Left lobe of liver (tissue), 2 donors: ENCODE results near the gene IQCK. TPM values are rescaled to one million over a fixed set of nuclear protein-coding genes. Genes with fewer than 3 reads are reported as not detected.
"Not testable (repeated sequence)": the region's sequence is repeated elsewhere in the genome, so short reads cannot be mapped to it uniquely, and the experiment has no call there.

Experiments used
- ATAC-seq: fragments of 200-7000 bp; cut with Tn5 transposase; one replicate; pipeline ENCODE4 v1.9.1; 2020; ENCODE audit warnings: mild to moderate bottlenecking, moderate library complexity
- DNase-seq: peaks from one replicate; pipeline ENCODE4 v3.0.0-alpha.2; 2020; ENCODE audit warnings: low spot score
- total RNA-seq: library from RNA; stranded (reverse); gene quantifications from one replicate; pipeline ENCODE4 v1.2.1, GENCODE V29; 2021
- donor health status: DM: no; HTN: no; CAD: no; lungs with moderate emphysema.
- donor health status: DM: no; HTN: yes; CAD: no.

Gene IQCK, protein sequence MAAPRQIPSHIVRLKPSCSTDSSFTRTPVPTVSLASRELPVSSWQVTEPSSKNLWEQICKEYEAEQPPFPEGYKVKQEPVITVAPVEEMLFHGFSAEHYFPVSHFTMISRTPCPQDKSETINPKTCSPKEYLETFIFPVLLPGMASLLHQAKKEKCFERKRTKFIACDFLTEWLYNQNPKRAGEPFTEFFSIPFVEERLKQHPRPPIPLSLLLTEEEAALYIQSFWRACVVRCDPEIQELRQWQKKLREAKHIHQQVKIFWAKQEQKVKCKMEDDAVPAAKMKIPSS
- total RNA-seq = 2.5 TPM

DNA sequence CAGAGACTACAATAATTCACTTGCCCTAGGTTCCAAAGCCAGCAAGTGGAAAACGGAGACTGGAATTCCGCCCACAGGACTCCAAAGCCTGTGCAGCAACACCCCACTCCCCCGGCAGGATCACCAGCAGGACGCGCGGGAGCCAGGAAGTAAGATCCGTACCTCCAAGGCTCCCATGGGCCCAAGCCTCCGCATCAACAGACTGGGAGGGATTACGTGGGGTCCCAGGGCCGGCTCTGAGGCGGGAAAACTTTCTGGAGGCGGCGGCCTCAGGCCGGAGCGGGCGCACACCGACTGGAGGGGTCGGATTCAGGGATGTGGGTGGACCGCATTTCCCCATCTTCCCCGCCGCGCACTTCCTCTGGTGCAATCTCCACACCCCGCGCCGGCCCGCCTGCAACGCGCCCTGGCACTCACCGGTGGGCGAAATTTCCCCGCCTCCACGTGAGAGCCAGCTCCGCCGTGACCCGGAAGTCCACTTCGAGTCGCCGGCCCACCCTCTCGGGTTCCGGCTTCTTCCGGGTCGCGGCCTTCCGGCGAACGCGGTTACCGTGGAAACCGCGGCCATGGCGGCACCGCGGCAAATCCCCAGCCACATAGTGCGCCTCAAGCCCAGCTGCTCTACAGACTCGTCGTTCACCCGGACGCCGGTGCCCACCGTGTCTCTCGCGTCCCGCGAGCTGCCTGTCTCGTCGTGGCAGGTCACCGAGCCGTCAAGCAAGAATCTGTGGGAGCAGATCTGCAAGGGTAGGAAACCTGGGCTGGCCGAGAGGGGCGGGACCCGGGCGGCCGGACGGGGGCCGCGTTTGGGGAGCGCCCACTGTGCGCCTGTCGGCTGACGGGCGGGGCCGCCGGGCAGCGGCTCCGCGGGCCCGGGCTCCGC, at the start of gene IQCK, which contains the start of gene KNOP1:
IQCK (plus strand) TSS at position 531 of the 883 bp plus-strand sequence; CDS start at position 567, 36 bp downstream.
KNOP1 (minus strand) TSS at position 487 of the 883 bp plus-strand sequence. CDS start 3,192 bp downstream, outside the sequence.
- ATAC-seq (peak; percentile 98), DNase-seq (peak; percentile 92)

DNA sequence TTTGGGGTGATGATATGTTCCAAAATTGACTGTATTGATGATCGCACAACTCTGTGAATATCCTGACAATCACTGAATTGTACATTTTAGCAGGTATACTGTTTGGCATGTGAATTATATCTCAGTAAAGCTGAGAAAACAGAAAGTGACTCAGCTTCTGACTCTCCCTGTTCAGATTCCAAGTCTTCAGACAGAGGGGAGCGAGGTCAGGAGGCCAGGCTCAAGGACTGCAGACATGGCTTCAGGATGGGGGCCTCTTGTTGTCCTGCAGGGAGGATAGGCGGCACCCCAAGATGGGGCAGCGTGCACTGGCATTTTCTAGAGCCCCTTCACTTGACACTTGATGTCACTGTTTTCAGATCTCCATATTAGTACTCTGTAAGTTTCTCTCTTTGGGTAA, 45.7 kb upstream of the IQCK start:
- ATAC-seq = no peak

GRCh38 chr16:19674485-19674884, 43.6 kb upstream of the IQCK start:
- DNase-seq (no peak), ATAC-seq (no peak)

More for the DNA sequence above, 45.7 kb upstream of the IQCK start:
- DNase-seq = no peak

DNA sequence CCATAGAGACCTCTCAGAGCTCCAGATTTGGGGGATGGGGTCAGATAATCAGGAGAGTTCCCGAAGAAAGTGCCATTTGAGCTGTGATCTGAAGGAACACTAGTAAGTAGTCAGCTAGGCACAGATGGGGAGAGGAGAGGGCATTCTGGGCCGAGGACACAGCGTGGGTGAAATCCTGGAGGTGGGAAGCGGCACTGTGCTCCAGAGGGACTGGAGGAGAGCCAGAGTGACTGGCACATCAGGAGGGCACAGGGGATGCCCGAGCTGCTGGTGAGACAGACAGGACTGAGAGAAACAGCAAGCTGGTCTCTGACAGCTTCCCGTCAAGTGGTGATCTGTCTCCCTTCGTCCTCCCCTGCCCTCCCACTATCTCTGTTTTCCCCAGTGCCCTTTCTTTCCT, 40.7 kb upstream of the IQCK start:
- DNase-seq (no peak), ATAC-seq (no peak)

GRCh38 chr16:19678804-19679203, 39.3 kb upstream of the IQCK start:
- no peak for ATAC-seq
- DNase-seq = no peak

DNA sequence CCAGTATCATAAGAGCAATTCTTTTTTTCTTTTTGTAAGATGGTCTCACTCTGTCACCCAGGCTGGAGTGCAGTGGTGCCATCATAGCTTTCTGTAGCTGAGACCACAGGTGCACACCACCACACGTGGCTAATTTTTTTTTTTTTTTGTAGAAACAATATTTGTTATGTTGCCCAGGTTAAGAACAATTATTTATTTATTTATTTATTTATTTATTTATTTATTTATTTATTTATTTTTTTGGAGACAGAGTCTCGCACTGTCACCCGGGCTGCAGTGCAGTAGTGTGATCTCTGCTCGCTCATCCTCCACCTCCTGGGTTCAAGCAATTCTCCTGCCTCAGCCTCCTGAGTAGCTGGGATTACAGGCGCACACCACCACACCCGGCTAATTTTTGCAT, 38.8 kb upstream of the IQCK start:
- not testable (repeated sequence) for DNase-seq, ATAC-seq

- DNase-seq (no peak), ATAC-seq (peak; percentile 28)
Measured at GRCh38 chr16:19680881-19681340, 37.2 kb upstream of the IQCK start.

GRCh38 chr16:19681637-19682036, 36.4 kb upstream of the IQCK start:
- no peak for ATAC-seq
- no peak for DNase-seq

DNA sequence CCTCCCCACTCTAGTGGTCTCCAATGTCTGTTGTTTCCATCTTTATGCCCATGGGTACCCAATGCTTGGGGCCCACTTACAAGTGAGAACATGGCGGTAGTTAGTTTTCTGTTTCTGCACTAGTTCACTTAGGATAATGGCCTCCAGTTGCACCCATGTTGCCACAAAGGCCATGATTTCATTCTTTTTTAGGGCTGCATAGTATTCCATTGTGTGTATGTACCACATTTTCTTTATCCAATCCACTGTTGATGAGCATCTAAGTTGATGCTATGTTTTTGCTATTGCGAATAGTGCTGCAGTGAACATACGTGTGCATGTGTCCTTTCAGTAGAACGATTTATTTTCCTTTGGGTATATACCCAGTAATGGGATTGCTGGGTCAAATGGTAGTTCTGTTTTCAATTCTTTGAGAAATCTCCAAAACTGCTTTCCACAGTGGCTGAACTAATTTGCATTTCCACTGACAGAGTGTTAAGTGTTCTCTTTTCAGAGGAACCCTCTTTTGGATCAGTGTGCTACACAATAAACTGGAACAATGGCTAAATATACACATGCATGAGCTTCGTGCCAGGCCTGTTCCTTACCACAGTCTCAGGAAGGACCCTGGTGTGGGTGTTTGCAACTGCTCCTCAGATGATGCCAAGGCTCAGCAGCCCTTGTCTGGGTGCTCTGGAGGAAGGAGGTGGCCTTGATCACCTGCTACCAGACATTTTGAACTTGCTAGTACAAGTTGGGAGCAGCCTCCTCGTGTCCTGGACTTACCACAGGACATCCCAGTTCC, 34.4 kb upstream of the IQCK start:
- no peak for DNase-seq

GRCh38 chr16:19685176-19685575, 32.9 kb upstream of the IQCK start:
- no peak for ATAC-seq
- DNase-seq = no peak

More for the DNA sequence above, 34.4 kb upstream of the IQCK start:
- ATAC-seq = no peak

- no peak for DNase-seq
- ATAC-seq = no peak
Measured at GRCh38 chr16:19687279-19687678, 30.8 kb upstream of the IQCK start.

DNA sequence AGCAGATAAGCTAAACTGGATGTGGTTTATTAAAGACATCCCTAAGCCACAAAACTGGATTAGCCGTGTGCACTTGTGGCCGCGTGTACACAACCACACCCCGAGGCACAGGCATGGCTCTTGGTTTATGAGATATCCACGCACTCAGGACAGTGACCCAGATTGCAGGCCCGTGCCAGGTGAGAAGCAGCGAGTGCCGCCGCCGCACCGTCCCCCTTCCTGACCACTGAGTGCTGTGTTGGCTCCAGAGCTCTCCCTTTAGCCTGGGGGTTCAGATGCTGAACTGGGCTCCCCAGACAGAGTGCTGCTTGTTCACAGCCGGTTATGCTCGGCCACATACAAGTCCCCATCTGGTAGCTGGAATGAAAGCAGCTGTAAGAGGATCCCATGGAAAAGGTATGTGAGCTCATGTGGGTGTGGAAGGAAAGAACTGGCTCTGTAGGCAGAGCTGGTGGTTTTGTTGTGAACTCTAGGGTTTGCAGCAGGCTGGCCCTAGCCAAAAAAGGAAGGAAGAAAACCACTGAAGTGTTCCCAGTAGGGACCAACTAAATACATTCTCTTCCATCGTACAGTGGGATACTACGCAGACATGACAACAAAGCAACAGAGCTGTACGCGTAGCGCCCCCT, 29.6 kb upstream of the IQCK start:
- ATAC-seq (no peak), DNase-seq (no peak)

DNA sequence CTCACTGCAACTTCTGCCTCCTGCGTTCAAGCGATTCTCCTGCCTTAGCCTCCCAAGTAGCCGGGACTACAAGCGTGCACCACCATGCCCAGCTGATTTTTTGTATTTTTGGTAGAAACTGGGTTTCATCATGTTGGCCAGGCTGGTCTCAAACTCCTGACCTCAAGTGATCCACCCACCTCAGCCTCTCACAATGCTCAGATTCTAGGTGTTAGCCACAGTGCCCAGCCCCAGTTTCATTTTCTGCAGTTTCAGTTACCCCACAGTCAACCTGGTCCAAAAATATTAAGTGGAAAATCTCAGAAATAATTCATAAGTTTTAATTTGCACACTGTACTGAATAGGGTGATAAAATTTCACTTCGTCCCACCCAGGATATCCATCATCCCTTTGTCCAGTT, 28.7 kb upstream of the IQCK start:
- no peak for ATAC-seq
- no peak for DNase-seq

GRCh38 chr16:19690196-19690595, 27.9 kb upstream of the IQCK start:
- DNase-seq = no peak
- ATAC-seq = peak; percentile 41

DNA sequence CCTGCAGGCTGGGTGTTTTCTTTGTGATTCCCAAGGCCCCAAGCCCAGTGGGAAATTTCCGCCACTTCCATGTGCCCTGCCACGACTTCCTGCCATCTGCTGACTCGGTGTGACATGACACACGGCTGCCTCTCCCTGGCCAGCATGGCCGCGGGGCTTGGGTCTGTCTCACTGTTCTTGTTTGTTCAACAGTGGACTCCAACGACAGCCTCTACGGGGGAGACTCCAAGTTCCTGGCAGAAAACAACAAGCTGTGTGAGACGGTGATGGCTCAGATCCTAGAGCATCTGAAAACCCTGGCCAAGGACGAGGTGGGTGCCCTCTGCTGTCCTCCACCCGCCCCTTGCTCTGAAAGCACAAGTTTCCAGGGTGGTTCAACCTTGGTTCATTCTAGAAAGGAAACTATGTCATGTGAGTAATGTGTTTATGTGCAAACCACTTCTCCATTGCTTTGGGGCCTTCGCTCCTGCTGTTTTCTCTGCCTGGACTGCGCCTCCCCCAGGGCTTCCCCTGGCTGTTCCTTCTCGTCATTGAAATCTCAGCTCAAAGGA, 26.8 kb upstream of the IQCK start:
- ATAC-seq (peak; percentile 43), DNase-seq (no peak)

GRCh38 chr16:19694989-19695388, 23.1 kb upstream of the IQCK start:
- ATAC-seq (no peak), DNase-seq (no peak)

GRCh38 chr16:19696328-19696727, 21.7 kb upstream of the IQCK start:
- peak; percentile 10 for ATAC-seq
- peak; percentile 59 for DNase-seq

DNA sequence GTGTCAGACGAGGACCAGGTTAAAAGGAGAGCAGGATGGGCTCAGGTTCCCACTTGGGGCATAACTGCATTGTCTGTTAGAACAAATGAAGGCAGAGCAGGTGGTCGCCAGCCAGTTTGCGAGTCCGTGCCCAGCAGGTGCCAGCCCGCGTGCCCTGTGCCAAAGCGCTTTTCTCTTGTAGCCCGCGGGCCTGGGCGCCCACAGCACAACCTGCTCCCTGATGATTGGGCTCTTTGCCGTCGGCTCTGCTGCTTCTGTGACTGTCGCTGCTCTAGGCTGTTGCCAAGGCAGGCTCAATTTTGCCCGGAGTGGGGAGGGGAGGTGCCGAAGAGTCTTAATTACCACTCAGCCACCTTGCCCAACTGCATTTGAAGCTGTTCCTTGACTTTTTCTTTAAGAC, 21.1 kb upstream of the IQCK start:
- DNase-seq (no peak), ATAC-seq (no peak)

- no peak for ATAC-seq
- no peak for DNase-seq
Measured at GRCh38 chr16:19697756-19698318, 20.2 kb upstream of the IQCK start.
